SK-N-SH treated with all-trans-retinoic acid at 6 μM for 48 hours (cell line): ENCODE measurements around the gene PIK3AP1.

Experiments used
- ATAC-seq: fragments of 200-7000 bp; cut with Tn5 transposase; 3 replicates; pipeline ENCODE4 v1.9.1; 2020; ENCODE audit warnings: mild to moderate bottlenecking, moderate library complexity
- ARNTL ChIP-seq: fragments of 450-650 bp; formaldehyde crosslinking; IDR thresholded peaks from 2 replicates; pipeline ENCODE4 v1.5.0; 2020; ENCODE audit warnings: low read depth, mild to moderate bottlenecking, moderate library complexity, borderline replicate concordance
- BACH2 ChIP-seq: fragments of 250-450 bp; sonication (Bioruptor Pico); IDR thresholded peaks from 2 replicates; pipeline ENCODE4 v1.9.0; 2021; ENCODE audit warnings: mild to moderate bottlenecking, borderline replicate concordance
- CREB5 ChIP-seq: fragments of 250-450 bp; sonication (Bioruptor Pico); IDR thresholded peaks from 2 replicates; pipeline ENCODE4 v1.5.1; 2020; ENCODE audit warnings: low read depth, mild to moderate bottlenecking, moderate library complexity
- CSDC2 ChIP-seq: fragments of 250-450 bp; sonication (Bioruptor Pico); IDR thresholded peaks from 2 replicates; pipeline ENCODE4 v1.5.0; 2020; ENCODE audit warnings: mild to moderate bottlenecking, moderate library complexity
- CSRNP3 ChIP-seq: fragments of 250-450 bp; sonication (Bioruptor Pico); IDR thresholded peaks from 2 replicates; pipeline ENCODE4 v1.5.1; 2021; ENCODE audit warnings: mild to moderate bottlenecking, moderate library complexity
- ESRRG ChIP-seq: fragments of 250-450 bp; sonication (Bioruptor Pico); IDR thresholded peaks from 2 replicates; pipeline ENCODE4 v1.6.1; 2021; ENCODE audit warnings: mild to moderate bottlenecking
- GLIS3 ChIP-seq: fragments of 250-450 bp; sonication (Bioruptor Pico); IDR thresholded peaks from 2 replicates; pipeline ENCODE4 v1.5.0; 2020; ENCODE audit warnings: mild to moderate bottlenecking, moderate library complexity
- ISL1 ChIP-seq: fragments of 250-450 bp; sonication (Bioruptor Pico); IDR thresholded peaks from 2 replicates; pipeline ENCODE4 v2.1.2; 2022; ENCODE audit warnings: mild to moderate bottlenecking, moderate library complexity
- PATZ1 ChIP-seq: fragments of 250-450 bp; sonication (Bioruptor Pico); IDR thresholded peaks from 2 replicates; pipeline ENCODE4 v1.8.0; 2020; ENCODE audit warnings: mild to moderate bottlenecking, moderate library complexity, borderline replicate concordance
- POU6F1 ChIP-seq: fragments of 250-450 bp; sonication (Bioruptor Pico); IDR thresholded peaks from 2 replicates; pipeline ENCODE4 v1.8.0; 2021; ENCODE audit warnings: low read depth, mild to moderate bottlenecking, moderate library complexity, borderline replicate concordance
- PPARA ChIP-seq: fragments of 250-450 bp; sonication (Bioruptor Pico); IDR thresholded peaks from 2 replicates; pipeline ENCODE4 v1.5.0; 2020; ENCODE audit warnings: mild to moderate bottlenecking, borderline replicate concordance
- RARB ChIP-seq: fragments of 250-450 bp; sonication (Bioruptor Pico); IDR thresholded peaks from 2 replicates; pipeline ENCODE4 v1.8.0; 2021; ENCODE audit warnings: mild to moderate bottlenecking, moderate library complexity
- TCF4 ChIP-seq: fragments of 250-450 bp; sonication (Bioruptor Pico); IDR thresholded peaks from 2 replicates; pipeline ENCODE4 v1.8.0; 2021; ENCODE audit warnings: mild to moderate bottlenecking, moderate library complexity, borderline replicate concordance
- ZFP3 ChIP-seq: fragments of 250-450 bp; sonication (Bioruptor Pico); IDR thresholded peaks from 2 replicates; pipeline ENCODE4 v1.5.0; 2020; ENCODE audit warnings: mild to moderate bottlenecking, moderate library complexity
- ZNF565 ChIP-seq: fragments of 450-650 bp; formaldehyde crosslinking; conservative IDR thresholded peaks from 2 replicates; pipeline ENCODE4 v1.5.0; 2020; ENCODE audit warnings: low read depth, mild to moderate bottlenecking, moderate library complexity
- ZNF70 ChIP-seq: fragments of 450-650 bp; formaldehyde crosslinking; IDR thresholded peaks from 2 replicates; pipeline ENCODE4 v1.5.0; 2020; ENCODE audit warnings: mild to moderate bottlenecking, moderate library complexity

Gene PIK3AP1

GRCh38 chr10:96719200-96719599 is 1.1 kb downstream of the PIK3AP1 start:
- ATAC-seq = no peak
- TF ChIP-seq ZFP3 = no peak

GRCh38 chr10:96718304-96718990 is 1.9 kb downstream of the PIK3AP1 start:
- no peak for ATAC-seq

GRCh38 chr10:96716390-96716789 is 3.9 kb downstream of the PIK3AP1 start:
- ATAC-seq = no peak
- TF ChIP-seq POU6F1 (CRISPR knock-in tag) (no peak), ZNF70 (CRISPR knock-in tag) (no peak), ZNF565 (no peak), CSRNP3 (no peak), ISL1 (CRISPR knock-in tag) (no peak), PPARA (CRISPR knock-in tag) (no peak), CSDC2 (CRISPR knock-in tag) (no peak), GLIS3 (CRISPR knock-in tag) (no peak), PATZ1 (no peak)

More at GRCh38 chr10:96718304-96718990, 1.9 kb downstream of the PIK3AP1 start:
- TF ChIP-seq TCF4 (no peak), ESRRG (CRISPR knock-in tag) (no peak), CREB5 (CRISPR knock-in tag) (no peak), CSRNP3 (no peak), ZNF565 (no peak), ZNF70 (CRISPR knock-in tag) (no peak), PATZ1 (no peak), CSDC2 (CRISPR knock-in tag) (no peak), ARNTL (CRISPR knock-in tag) (no peak), POU6F1 (CRISPR knock-in tag) (no peak), RARB (CRISPR knock-in tag) (no peak), BACH2 (CRISPR knock-in tag) (no peak), GLIS3 (CRISPR knock-in tag) (no peak)
